ENCODE results near the gene DCAF10.
"Not testable (repeated sequence)": the region's sequence is repeated elsewhere in the genome, so short reads cannot be mapped to it uniquely, and the experiment has no call there.

The DCAF10 gene

DNA sequence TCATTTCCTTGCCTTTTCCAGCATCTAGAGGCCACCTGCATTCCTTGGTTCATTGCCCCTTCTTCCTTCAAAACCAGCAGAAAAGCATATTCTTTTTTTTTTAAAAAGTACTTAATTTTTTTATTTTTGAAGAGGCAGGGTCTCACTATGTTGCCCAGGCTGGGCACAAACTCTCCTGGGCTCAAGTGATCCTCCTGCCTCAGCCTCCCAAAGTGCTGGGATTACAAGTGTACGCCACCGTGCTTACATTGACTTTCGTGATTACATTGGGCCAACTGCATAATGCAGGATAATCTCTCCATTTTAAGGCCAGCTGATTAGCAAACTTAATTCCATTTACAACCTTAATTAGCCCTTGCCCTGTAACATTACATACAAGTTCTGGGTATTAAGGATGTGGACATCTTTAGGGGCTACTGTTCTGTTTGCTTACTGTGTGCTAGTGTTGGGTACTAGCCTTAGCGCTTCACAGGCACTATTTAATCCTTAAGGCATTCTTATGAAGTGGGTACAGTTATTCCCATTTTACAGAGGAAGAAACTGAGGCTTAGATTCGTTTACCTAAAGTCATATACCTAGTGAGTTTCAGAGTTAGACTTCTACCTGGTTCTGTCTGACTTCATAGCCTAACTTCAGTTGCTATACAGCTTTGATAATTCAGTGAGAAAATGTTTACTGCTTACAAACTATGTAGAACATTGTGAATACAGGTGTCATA lies 69.6 kb downstream of the DCAF10 start:
- DNase-seq (ENCODE audit: low spot score), result no peak

DNA sequence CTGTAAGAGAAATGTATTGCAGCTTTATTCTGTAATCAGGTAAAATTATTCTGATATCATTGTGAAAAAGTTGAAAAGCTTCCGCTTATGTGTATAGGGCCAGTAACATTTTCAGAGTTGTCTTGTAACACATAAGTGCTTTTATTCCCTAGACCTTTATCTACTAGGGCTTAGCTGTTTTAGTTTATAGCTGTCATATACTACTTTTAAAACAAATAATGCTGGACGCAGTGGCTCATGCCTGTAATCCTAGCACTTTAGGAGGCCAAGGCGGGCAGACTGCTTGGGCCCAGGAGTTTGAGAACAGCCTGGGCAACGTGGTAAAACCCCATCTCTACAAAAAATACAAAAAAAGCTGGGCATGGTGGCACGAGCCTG lies 70.2 kb downstream of the DCAF10 start:
- DNase-seq (ENCODE audit: low spot score), result no peak

DNA sequence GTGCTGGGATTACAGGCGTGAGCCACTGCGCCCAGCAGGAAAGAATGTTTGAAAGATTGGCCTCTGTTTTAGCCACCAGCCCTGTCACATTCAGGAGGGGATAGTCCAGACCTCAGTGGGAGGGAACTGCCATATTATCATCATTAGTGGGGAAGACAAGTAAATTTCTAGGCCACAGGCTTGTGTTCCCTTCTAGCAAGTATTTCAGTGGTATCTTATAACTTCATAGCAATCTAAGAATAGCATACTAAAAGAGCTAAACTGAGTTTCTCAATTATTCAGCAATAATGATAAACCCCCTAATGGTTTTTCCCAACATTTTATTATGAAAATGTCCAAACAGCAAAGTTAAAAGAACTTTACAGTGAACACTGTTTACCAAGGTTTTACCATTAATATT lies 73.4 kb downstream of the DCAF10 start:
- no peak for DNase-seq (ENCODE audit: low spot score)

DNA sequence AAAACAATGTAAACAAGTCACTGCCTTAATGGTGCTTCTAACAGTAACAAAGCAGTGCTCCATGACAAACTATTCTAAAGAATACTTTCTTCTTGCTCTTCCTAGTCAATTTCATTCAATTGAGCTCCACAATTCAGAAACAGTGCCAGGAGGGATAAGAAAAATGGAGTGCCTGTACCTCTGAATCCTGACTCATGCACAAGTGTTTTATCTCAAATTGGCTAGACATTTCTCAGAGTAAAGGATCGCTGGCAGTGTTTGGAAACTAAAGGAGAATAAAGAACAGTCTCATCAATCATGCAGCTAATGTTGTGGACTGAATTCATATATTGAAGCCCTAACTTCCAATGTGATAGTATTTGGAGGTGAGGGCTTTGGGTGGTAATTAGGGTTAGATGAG lies 75.8 kb downstream of the DCAF10 start:
- no peak for DNase-seq (ENCODE audit: low spot score)

DNA sequence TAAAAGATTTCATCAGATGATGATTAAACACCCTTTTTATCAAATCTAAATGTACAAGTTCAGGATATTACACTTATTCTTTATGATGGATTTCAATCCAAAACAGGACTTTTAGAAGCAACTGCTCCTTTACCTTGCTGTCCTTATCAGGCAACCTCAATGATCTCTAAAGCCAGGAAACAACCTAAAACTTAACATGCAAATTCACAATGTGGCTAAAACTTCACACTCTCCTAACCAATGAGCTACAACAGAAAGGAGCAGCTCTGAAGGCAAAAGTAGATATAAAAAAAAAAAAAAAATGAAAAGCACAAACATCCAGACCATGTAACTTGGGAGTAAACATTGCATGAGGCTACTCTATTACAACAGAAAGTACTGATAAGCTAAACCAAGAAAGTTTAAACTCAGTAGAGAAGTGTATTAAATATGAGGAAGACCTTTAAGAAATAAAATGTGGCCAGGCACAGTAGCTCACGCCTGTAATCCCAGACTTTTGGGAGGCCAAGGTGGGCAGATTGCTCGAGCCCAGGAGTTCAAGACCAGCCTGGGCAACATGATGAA lies 80.4 kb downstream of the DCAF10 start:
- no peak for DNase-seq (ENCODE audit: low spot score)

DNA sequence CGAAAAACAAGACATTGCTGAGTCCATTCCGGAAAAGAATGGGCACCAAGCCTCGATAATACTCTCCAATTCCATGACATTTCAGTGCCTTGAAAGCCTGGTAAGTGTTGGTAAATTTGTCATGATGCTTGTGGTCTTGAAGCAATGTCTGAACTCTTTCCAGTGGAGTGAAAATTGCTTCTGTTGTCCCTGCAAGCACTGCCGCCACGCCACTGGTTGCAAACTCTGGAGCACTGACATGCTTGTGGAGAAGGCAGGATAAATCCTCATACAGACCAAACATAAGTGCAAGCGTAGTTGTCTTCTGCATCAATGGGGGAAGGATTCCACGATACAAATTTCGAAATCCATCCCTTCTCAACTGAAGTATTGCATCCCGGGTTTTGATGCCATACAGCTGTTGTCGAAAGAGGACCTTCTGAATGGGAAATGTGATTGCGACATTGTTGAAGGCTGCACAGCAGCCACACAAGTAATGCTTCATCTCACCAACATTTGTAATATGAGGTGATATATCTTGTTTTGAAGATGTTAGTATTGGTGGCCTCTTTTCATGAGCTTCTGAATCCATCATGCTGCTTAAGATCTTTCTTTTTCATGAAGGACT lies 87.5 kb downstream of the DCAF10 start:
- not testable (repeated sequence) for DNase-seq (ENCODE audit: low spot score)

DNA sequence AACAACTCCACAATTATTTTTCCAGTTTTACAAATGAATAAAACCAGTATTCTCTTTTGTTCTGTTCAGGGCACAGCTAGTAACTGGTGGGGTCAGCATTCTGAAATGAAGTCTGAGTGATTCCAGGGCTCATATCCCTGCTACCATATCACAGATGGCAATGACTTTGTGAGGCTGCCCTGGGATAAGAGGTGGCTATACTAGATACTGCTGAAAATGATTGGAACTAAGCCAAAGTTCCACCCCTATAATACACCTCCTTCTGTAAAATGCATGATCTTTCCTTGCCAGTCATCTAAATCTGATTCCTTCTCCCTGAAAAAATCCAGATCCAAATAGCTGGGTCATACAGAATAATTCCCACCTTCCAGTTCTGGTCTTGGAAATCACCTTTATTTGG lies 88.9 kb downstream of the DCAF10 start:
- DNase-seq (ENCODE audit: low spot score), result no peak

DNA sequence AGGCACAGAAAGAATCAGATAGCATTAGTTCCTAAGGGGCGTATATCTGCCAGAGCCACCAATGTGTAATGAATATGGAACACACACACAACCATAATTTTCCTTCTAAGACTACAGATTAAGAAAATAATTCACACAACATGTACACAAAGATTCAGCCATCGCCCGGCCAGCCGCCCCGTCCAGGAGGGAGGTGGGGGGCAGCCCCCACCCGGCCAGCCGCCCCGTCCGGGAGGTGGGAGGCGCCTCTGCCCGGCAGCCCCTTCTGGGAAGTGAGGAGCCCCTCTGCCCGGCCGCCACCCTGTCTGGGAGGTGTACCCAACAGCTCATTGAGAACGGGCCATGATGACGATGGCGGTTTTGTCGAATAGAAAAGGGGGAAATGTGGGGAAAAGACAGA lies 90.4 kb downstream of the DCAF10 start:
- not testable (repeated sequence) for DNase-seq (ENCODE audit: low spot score)

DNA sequence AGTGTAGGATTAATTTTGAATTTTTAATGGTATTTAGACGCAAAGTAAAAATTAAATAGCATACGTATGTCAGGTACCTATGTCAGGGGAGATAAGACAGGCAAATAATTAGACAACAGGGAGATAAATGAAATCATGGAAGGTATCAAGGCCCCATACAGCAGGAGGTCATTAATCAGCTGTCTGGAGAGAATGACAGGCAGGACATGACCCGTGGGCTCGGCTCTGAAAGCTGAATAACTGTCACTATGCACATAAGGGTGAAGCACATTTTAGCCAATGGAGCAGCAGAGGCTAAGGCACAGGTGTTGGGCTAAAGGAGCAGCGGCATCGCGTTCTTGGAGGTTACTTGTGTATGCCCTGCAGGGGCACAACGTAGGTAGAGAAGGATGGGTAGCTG lies 91.5 kb downstream of the DCAF10 start:
- DNase-seq (ENCODE audit: low spot score), result no peak

DNA sequence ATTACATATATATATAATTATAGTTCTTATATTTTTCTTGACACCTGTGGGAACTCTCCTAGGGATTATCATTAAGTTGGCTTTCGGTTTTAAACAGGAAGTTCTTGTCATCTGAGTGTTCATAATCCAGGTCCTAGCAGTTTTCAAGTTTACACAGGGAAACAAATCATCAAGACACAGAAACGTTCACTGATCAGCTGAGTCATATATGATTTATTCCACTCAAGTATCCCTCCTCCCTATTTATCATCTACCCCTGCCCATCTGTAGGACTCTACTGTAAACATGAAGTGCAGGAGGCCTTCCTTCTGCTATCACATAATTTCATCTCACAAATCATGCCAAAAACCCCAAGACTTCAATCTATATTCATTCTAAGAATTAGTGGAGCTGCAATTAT lies 97.1 kb downstream of the DCAF10 start:
- DNase-seq (ENCODE audit: low spot score), result no peak

DNA sequence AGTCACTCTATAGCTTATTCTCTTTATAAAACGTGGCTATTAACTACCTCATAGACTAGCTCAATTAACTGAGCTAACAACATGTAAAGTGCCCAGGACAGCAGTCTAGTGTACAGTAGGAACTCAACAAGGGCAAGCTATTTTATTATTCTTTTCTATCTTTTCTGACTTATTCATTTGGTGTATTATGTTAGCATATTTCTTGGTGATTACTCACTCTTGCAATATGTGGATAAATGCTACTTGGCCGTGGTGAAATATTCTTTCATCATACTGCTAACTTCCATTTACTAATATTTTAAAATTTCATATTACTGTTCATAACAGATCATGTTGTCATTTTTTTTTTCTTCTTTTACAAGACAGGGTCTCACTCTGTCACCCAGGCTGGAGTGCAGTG lies 98.4 kb downstream of the DCAF10 start:
- no peak for DNase-seq (ENCODE audit: low spot score)

DNA sequence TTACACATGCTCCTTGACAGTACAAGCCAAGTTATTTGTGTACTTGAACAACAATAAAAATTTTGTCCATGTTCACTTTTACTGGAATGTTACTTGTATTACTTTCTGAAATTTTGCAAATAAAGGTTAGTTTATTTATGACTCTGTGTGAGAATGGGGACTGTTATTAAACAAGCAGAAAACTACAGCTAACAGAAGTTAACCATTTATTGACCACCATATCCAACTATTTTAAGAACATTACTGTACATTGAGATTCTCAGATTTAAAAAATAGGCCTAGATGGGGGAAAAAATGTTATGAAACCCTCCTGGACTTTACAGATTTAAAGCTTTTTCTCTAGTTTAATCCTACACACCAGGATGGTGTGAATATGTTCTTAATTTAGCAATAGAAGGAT lies 101.5 kb downstream of the DCAF10 start:
- DNase-seq (ENCODE audit: low spot score), result no peak

DNA sequence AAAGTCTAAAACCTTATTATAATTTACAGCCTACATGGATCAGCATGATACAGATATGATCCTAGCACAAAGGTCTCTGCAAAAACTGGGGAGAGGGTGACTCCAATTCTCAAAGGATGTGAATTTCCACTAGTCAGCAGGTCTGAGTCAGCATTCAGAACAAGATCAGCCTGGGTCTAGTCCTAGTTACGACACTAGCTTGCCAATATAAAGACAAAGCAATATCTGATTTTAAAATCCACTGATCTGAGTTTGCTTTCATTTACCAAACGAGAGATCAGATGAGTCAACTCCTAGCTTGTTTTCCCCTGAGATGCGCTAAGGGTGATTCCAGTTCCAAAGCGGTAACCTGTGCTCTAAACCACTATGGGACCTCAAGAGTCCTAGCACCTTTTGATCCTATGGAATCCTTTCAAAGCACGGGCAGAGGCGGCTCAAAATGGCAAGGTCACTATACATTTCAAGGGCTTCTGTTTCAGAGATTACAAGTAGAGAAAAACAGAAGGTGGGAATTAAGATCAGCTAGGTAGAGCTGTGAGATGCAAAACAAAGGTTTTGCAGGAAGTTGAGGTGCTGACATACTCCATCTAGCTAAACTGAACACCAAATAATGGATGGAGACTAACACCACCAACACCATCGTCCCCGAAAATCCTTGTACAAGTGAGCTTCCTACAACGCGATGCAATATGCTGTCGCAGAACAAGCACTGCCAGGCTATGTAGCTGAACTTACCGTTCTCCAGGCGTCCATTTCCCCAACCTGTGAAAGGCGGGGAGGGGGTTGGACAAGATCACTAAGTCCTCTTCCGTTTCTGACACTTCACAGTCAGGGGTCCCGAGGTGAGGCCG lies 102.4 kb downstream of the DCAF10 start:
- DNase-seq (ENCODE audit: low spot score), result no peak

DNA sequence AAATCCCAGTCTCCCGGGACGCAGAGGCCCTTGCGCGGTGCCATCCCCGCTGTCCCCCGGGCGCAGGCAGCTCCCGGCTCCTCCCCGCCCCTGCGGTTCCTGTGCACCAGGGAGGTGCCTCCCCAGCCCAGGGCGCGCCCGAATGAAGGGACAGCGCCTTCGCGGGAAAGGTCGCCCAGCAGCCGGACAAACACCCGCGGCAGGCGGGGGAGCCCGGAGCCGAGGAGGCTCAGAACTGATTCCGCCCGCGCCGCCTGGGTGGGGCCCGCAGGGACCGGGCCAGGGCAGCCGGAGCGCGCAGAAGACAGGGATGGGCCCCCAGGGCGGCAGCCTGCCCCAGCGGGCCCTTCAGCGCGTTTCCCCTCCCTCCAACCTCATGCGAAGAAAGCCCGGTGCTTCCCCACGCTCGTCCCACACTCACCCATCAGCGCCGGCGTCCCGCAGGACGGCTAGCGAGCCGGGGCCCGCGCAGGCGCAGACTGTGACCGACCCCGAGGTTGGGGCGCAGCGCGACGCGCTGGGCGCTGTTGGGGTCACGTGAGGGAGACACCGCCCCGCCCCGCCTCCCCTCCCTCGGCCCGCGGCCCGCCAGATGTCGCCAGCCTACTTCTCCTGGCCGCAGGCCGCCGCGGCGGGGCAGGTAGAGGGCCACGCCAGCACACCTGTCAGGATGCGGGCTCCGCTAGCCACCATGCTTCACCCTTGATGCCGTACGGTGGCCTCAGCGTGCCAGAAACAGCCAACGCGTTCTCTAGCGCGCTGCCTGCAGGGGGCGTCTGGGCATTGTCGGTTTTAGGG lies 103.2 kb downstream of the DCAF10 start, which contains the start of gene SLC25A51:
TSS of gene SLC25A51 (minus strand) at position 481 of the 798 bp plus-strand sequence. CDS start 15,577 bp downstream, outside the sequence.
- peak; percentile 82 for DNase-seq (ENCODE audit: low spot score)

DNA sequence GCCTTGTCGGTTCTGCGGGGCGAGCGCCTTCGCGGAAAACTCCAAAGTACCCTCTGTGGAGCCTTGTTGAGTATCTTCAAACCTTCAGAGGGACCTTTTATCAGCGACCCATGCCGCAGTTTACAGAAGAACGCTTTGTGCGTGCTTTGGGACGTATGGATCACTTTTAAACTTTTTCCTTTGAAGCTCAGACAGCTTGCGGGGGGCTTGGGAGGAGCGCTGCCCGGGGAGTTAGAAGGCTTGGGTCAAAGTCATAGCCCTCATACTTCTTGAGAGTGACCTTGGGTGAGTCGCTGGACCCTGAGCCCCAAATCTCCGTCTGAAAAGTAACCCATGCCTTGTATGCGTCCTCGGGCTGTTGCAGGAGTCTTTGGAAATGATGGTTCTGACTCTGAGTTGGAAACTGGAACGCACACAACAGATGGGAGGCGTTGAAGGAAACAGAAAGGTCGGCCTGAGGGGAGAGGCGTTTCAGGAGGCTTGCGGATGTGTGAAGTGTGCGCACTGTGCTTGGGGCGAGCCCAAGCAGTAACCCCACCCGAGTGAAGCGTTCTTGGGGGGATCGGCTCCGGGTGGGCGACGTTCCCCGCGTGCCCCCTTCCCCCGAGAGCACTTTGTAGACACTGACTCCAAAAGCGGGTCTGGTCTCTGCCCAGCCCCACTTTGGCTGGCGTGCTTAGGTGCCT lies 104.0 kb downstream of the DCAF10 start:
- no peak for DNase-seq (ENCODE audit: low spot score)

DNA sequence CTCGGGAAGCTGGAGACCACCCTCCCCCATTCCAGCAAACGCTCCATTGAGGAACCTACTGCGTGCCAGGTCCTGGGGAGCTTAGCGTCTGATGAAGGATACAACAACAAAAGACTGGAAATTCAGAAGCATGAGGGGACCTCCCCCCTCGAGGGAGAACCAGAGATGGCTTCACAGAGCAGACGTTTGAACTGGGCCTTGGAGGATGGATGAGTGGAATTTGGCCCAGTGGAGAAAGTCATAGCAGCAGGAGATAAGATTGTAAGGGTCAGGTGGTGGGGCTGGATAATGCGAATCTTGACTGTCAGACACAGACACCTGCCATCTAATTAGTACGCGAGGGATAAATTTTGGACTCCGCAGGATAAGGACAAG lies 104.5 kb downstream of the DCAF10 start:
- no peak for DNase-seq (ENCODE audit: low spot score)

DNA sequence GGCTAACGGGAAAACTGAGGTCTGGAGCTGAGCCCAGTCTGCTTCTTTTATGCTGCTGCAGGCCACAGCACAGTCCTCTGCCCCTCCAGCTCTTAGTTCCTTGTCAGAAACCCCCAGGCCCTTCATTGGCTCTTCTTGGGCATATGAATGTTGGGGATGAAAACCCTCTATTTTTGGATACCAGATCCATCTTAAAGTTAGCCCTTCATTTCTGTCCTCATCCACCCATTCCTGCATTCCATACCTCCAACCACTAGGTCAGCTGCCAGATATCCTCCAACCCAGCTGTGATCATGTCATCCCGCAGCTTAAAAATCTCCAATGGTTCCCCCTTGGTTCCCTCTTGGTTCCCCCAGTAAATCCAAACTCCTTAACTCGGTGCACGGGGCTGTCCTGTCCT lies 105.2 kb downstream of the DCAF10 start:
- DNase-seq (ENCODE audit: low spot score), result no peak

DNA sequence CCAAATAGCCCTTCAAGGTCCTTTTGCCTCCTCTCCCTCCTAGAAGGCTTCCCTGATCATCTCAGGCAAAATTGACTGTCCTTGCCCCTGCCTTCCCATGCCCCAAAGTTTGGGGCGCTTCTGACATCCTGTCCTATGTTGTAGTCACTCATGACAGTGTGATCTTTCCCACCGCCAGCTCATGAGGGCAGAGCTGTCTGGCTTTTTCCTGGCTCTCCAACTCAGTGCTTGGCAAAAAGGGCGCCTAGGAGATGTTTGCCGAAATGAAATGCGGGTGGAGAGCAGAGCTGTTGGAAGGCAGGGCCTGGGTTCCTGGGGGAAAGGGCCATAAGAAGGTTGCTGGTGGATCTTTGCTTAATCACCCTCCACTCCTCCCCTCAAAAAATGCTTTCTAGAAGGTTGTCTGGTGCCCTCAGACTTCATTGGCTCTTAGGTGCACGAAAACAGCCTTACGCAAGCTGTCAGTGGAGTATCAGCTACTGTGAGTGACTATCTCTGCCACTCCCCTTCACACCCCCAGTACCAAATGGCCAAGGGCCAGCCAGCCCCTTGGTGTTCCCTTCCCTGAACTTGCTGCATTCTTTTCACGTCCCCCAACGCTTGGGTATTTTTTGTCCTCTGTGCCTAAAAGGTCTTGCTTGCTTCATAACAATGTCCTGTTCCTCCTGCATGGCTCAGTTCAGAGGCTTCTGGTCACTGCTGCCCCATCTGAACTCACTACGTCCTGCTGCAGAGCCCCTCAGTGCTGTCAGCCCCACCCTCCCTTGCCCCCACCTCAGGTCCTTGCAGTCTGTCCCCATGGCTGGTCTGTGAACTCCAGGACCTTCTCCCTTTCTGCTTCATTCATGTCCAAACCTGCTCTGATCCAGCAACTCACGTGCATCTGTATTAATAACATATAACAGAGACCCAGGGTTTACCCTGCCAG lies 106.0 kb downstream of the DCAF10 start:
- no peak for DNase-seq (ENCODE audit: low spot score)

DNA sequence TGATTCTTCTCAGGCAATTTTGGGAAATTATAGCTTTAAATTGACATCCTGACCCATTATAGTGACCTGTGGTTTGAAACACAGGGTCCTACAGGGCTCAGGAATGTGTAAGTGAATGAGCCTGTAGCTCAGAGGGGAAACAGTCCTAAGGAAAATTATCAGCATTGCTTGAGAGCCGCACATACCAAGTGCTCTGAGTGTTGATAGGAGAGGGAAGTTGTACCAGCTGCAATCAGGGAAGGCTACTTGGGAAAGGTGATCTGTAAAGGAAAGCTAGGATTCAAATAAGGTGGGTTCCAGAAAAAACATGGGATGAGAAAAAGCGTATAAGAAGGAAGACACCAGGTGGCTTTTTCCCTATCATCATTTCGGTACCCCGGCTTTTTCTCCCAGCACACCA lies 107.7 kb downstream of the DCAF10 start:
- DNase-seq (ENCODE audit: low spot score), result no peak

DNA sequence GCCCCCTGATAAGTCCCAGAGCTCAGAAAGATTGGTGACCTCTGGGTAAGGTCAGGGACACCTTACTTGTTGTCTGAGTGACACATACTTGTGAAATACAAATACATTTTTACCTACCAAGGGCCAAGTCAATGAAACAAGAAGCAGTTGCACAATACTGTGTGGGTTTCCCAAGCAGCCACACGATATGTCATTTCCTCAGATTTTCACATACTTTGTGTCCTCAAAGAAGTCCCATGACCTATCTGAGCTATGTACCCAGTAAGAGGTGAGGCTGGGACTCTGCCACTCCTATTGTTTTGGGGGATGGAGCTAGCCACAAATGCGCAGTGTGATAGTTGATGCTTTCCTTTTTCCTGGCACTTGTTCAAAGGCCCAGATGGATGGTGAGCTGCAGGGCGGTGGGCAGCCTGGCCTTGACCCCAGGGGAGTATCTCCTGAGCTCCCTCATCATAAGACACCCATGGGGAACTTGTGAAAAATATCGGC lies 108.1 kb downstream of the DCAF10 start:
- peak; percentile 42 for DNase-seq (ENCODE audit: low spot score)
